Stimulated activated CD4-positive, alpha-beta T cell treated with anti-CD3 and anti-CD28 coated beads, Interleukin-1b, Interleukin-23, amount 100 ng/mL, for 24 hours (primary cell): Measurements from ENCODE around the gene AVL9.
"Not testable (repeated sequence)": the region's sequence is repeated elsewhere in the genome, so short reads cannot be mapped to it uniquely, and the experiment has no call there.

ENCODE experiments used
- DNase-seq, 4 experiments: peaks; one replicate each; pipeline ENCODE4 v3.0.0-alpha.2; 2020; ENCODE audit warnings: low read depth in 4 of 4, low spot score in 1 of 4

The AVL9 gene

GRCh38 chr7:32586291-32587221 lies 91.3 kb downstream of the AVL9 start:
- DNase-seq, result no peak

GRCh38 chr7:32587411-32587948 lies 92.2 kb downstream of the AVL9 start:
- no peak for DNase-seq

- DNase-seq, result no peak
Measured at GRCh38 chr7:32588657-32589056, 93.4 kb downstream of the AVL9 start.

- no peak for DNase-seq
Measured at GRCh38 chr7:32591938-32592337, 96.6 kb downstream of the AVL9 start.

- DNase-seq, result no peak
Measured at GRCh38 chr7:32592701-32593100, 97.4 kb downstream of the AVL9 start.

GRCh38 chr7:32594965-32595490 lies 99.7 kb downstream of the AVL9 start:
- no peak for DNase-seq

- not testable (repeated sequence) for DNase-seq
Measured at GRCh38 chr7:32601196-32601595, 105.9 kb downstream of the AVL9 start.

- DNase-seq, result no peak
Measured at GRCh38 chr7:32602470-32602869, 107.2 kb downstream of the AVL9 start.

GRCh38 chr7:32603492-32603891 lies 108.2 kb downstream of the AVL9 start:
- not testable (repeated sequence) for DNase-seq

GRCh38 chr7:32604047-32604446 lies 108.8 kb downstream of the AVL9 start:
- not testable (repeated sequence) for DNase-seq

GRCh38 chr7:32605032-32605431 lies 109.7 kb downstream of the AVL9 start:
- DNase-seq, result no peak

GRCh38 chr7:32609463-32609862 lies 114.2 kb downstream of the AVL9 start:
- DNase-seq, result no peak

- DNase-seq, result no peak
Measured at GRCh38 chr7:32611201-32612099, 116.2 kb downstream of the AVL9 start.

- DNase-seq, result no peak
Measured at GRCh38 chr7:32616625-32617024, 121.3 kb downstream of the AVL9 start.

GRCh38 chr7:32618470-32618869 lies 123.2 kb downstream of the AVL9 start:
- DNase-seq, result no peak

GRCh38 chr7:32618987-32619386 lies 123.7 kb downstream of the AVL9 start:
- no peak for DNase-seq

- not testable (repeated sequence) for DNase-seq
Measured at GRCh38 chr7:32619416-32619815, 124.1 kb downstream of the AVL9 start.

GRCh38 chr7:32631021-32631420 lies 135.7 kb downstream of the AVL9 start:
- DNase-seq, result no peak

- DNase-seq, result not testable (repeated sequence)
Measured at GRCh38 chr7:32631590-32632497, 136.6 kb downstream of the AVL9 start.

- DNase-seq, result not testable (repeated sequence)
Measured at GRCh38 chr7:32633446-32633845, 138.2 kb downstream of the AVL9 start.
